Ramos (cell line): ENCODE results near the gene RNF181.
"Not testable (repeated sequence)": the region's sequence is repeated elsewhere in the genome, so short reads cannot be mapped to it uniquely, and the experiment has no call there.

Experiments
- in situ Hi-C: fragments of 300-500 bp; cut with MboI; formaldehyde crosslinking; loops from one replicate; pipeline ENCODE4 v1.14.3; 2022; ENCODE audit warnings: low sequenced_read_pairs; ENCODE audit not compliant: unreplicated experiment

The RNF181 gene

GRCh38 chr2:85611217-85611704 is 15.7 kb downstream of the RNF181 start:
- in situ Hi-C loops: no loop called here

GRCh38 chr2:85611705-85612587 is 16.4 kb downstream of the RNF181 start, which contains the start of gene C2orf68:
Gene C2orf68, minus strand, starts transcription at chr2:85612066. Its CDS starts 82 bp downstream, at chr2:85611984.
- in situ Hi-C loops: no loop called here

- in situ Hi-C loops: no loop called here
Observed at GRCh38 chr2:85613717-85614515, 18.4 kb downstream of the RNF181 start.

GRCh38 chr2:85614757-85615156 is 19.2 kb downstream of the RNF181 start:
- in situ Hi-C loops: not testable (repeated sequence)

- in situ Hi-C loops: no loop called here
Observed at GRCh38 chr2:85615413-85615728, 19.8 kb downstream of the RNF181 start.

GRCh38 chr2:85617723-85618122 is 22.2 kb downstream of the RNF181 start:
- in situ Hi-C loops: not testable (repeated sequence)

- in situ Hi-C loops: no loop called here
Observed at GRCh38 chr2:85619617-85620016, 24.1 kb downstream of the RNF181 start.

GRCh38 chr2:85621338-85621737 is 25.8 kb downstream of the RNF181 start:
- in situ Hi-C loops: no loop called here

GRCh38 chr2:85623991-85624390 is 28.4 kb downstream of the RNF181 start:
- in situ Hi-C loops: no loop called here

- in situ Hi-C loops: no loop called here
Observed at GRCh38 chr2:85628658-85629057, 33.1 kb downstream of the RNF181 start.

- in situ Hi-C loops: no loop called here
Observed at GRCh38 chr2:85631316-85631715, 35.8 kb downstream of the RNF181 start.

GRCh38 chr2:85635011-85635410 is 39.5 kb downstream of the RNF181 start:
- in situ Hi-C loops: no loop called here

- in situ Hi-C loops: no loop called here
Observed at GRCh38 chr2:85635636-85636035, 40.1 kb downstream of the RNF181 start.

GRCh38 chr2:85642725-85643124 is 47.2 kb downstream of the RNF181 start:
- in situ Hi-C loops: no loop called here

- in situ Hi-C loops: no loop called here
Observed at GRCh38 chr2:85644909-85645308, 49.4 kb downstream of the RNF181 start.

- in situ Hi-C loops: no loop called here
Observed at GRCh38 chr2:85646166-85646565, 50.6 kb downstream of the RNF181 start.
